K562 (cell line): ENCODE measurements around the gene MAGI2. TPM values are rescaled to one million over a fixed set of nuclear protein-coding genes. Genes with fewer than 3 reads are reported as not detected.

ENCODE experiments used
- ATAC-seq: fragments of 200-7000 bp; cut with Tn5 transposase; 3 replicates; pipeline ENCODE4 v1.9.1; 2020; ENCODE audit warnings: moderate library complexity
- BruUV-seq: library from RNA; stranded (reverse); fragments of 400-500 nt; replicated peaks from 2 replicates; lab custom pipeline; 2021; lab: Mats Ljungman, UMichigan
- CTCF ChIA-PET: fragments of 300-600 bp; formaldehyde crosslinking; extraction: SDS; loops from one replicate; lab custom pipeline; 2021; ENCODE audit warnings: low intra/inter-chr PET ratio; lab: Yijun Ruan, JAX
- POLR2A ChIA-PET: fragments of 300-600, 350-650 bp; sonication (Branson Sonifier 250); formaldehyde crosslinking; extraction: SDS; loops from one replicate; lab custom pipeline; 2021; ENCODE audit warnings: antibody characterized with exemption, inconsistent platforms; lab: Yijun Ruan, JAX
- DNase-seq, 4 experiments: peaks; one replicate each; pipeline versions ENCODE4 v3.0.0 to v3.0.0-alpha.2; 2011 to 2018; ENCODE audit warnings: low spot score in 3 of 4, mixed read lengths in 3 of 4; ENCODE audit errors: extremely low read depth in 1 of 4
- FAIRE-seq: peaks from 2 replicates; lab custom pipeline; 2011; peaks lifted over from hg19 to GRCh38; lab: Jason Lieb, UNC
- H2AFZ ChIP-seq: 2 replicates; pipeline ENCODE4 v1.6.0; 2011; ENCODE audit warnings: low read depth, low read length, control low read depth, inconsistent platforms
- H3K27ac ChIP-seq: fragments of 200-600 bp; 3 replicates; pipeline ENCODE4 v1.8.0; 2011; ENCODE audit warnings: low read depth, mild to moderate bottlenecking, control low read depth, inconsistent platforms, low read length, moderate library complexity, mixed read lengths; ENCODE audit errors: extremely low read depth
- H3K27me3 ChIP-seq, 2 experiments: fragments of 300-600 bp in 1 of 2; 2 replicates in 1 of 2; 3 replicates in 1 of 2; pipeline versions ENCODE4 v1.6.0 to v1.8.0; 2011; ENCODE audit warnings: inconsistent platforms in 2 of 2, low read length in 2 of 2, mild to moderate bottlenecking in 1 of 2, mixed read lengths in 1 of 2, moderate library complexity in 1 of 2; ENCODE audit not compliant: control insufficient read depth in 2 of 2, insufficient read depth in 2 of 2
- H3K36me3 ChIP-seq: fragments of 300-600 bp; 3 replicates; pipeline ENCODE4 v1.8.0; 2011; ENCODE audit warnings: mild to moderate bottlenecking, low read length, inconsistent platforms; ENCODE audit not compliant: control insufficient read depth, insufficient read depth
- H3K4me1 ChIP-seq, 2 experiments: fragments of 200-600 bp in 1 of 2; replicated peaks in 1 of 2; 2 replicates in 1 of 2; 3 replicates in 1 of 2; pipeline versions ENCODE4 v1.5.1 to v1.8.0; 2011; ENCODE audit warnings: inconsistent platforms in 2 of 2, low read length in 2 of 2, mild to moderate bottlenecking in 1 of 2, mixed read lengths in 1 of 2, moderate library complexity in 1 of 2; ENCODE audit not compliant: control insufficient read depth in 2 of 2, insufficient read depth in 2 of 2
- H3K4me2 ChIP-seq: 2 replicates; pipeline ENCODE4 v1.6.1; 2011; ENCODE audit warnings: low read length, control low read depth, inconsistent platforms, mixed read lengths; ENCODE audit not compliant: insufficient read depth
- H3K4me3 ChIP-seq: fragments of 200-600 bp; sonication (generic), shearing (Covaris generic); 2 replicates; pipeline ENCODE4 v1.5.1; 2016; ENCODE audit warnings: control low read depth, inconsistent platforms
- H3K79me2 ChIP-seq: fragments of 200-600 bp; 3 replicates; pipeline ENCODE4 v1.8.0; 2011; ENCODE audit warnings: low read length, inconsistent platforms; ENCODE audit not compliant: control insufficient read depth, insufficient read depth
- H3K9ac ChIP-seq, 2 experiments: 2 replicates each; pipeline versions ENCODE4 v1.6.0 to v1.6.1; 2011; ENCODE audit warnings: low read depth in 2 of 2, low read length in 2 of 2, control low read depth in 1 of 2, inconsistent platforms in 1 of 2, mild to moderate bottlenecking in 1 of 2, mixed read lengths in 1 of 2; ENCODE audit not compliant: insufficient read depth in 1 of 2
- H3K9me1 ChIP-seq: one replicate; pipeline ENCODE4 v1.6.0; 2011; ENCODE audit warnings: inconsistent platforms, mild to moderate bottlenecking, low read length, moderate library complexity; ENCODE audit not compliant: control insufficient read depth, insufficient read depth
- H3K9me3 ChIP-seq: replicated peaks from 2 replicates; pipeline ENCODE4 v1.5.1; 2011; ENCODE audit warnings: low read depth, low read length, inconsistent platforms; ENCODE audit not compliant: control insufficient read depth, insufficient read depth
- H4K20me1 ChIP-seq: replicated peaks from 2 replicates; pipeline ENCODE4 v1.6.1; 2011; ENCODE audit warnings: low read length, inconsistent platforms, mixed read lengths; ENCODE audit not compliant: control insufficient read depth, insufficient read depth
- HCFC1 ChIP-seq: IDR thresholded peaks from 2 replicates; pipeline ENCODE4 v1.6.1; 2012; ENCODE audit warnings: low read depth, low read length, improper control_type of control experiment
- HSF4 ChIP-seq: fragments of 250-450 bp; sonication (Bioruptor Pico); IDR thresholded peaks from 2 replicates; pipeline ENCODE4 v2.1.2; 2022; ENCODE audit warnings: mild to moderate bottlenecking, moderate library complexity, borderline replicate concordance
- JUND ChIP-seq, 2 experiments: IDR thresholded peaks; 2 replicates in 1 of 2; 3 replicates in 1 of 2; pipeline ENCODE4 v1.6.1; 2011; ENCODE audit warnings: borderline replicate concordance in 2 of 2, low read depth in 2 of 2, low read length in 2 of 2, improper control_type of control experiment in 1 of 2, missing biosample characterization in 1 of 2, missing genetic modification characterization in 1 of 2, missing genetic modification reagents in 1 of 2
- MYNN ChIP-seq, 2 experiments: sonication (generic); formaldehyde crosslinking in 1 of 2; IDR thresholded peaks; 2 replicates each; pipeline versions ENCODE4 v1.5.0 to v1.6.1; 2016 to 2020; ENCODE audit warnings: antibody characterized with exemption in 1 of 2, missing genetic modification reagents in 1 of 2
- NELFE ChIP-seq: IDR thresholded peaks from 2 replicates; pipeline ENCODE4 v1.6.1; 2011; ENCODE audit warnings: mild to moderate bottlenecking; ENCODE audit not compliant: insufficient read depth, insufficient read length
- POU5F1 ChIP-seq: fragments of 150-350 bp; IDR thresholded peaks from 2 replicates; pipeline ENCODE4 v1.6.1; 2014; ENCODE audit warnings: borderline replicate concordance, low read length, low read depth, mild to moderate bottlenecking; ENCODE audit not compliant: partially characterized antibody
- RBM15 ChIP-seq: fragments of 200-400 bp; formaldehyde crosslinking; IDR thresholded peaks from 2 replicates; pipeline ENCODE4 v1.6.1; 2018; ENCODE audit warnings: mild to moderate bottlenecking, low read length, moderate library complexity; ENCODE audit not compliant: insufficient read depth
- SETDB1 ChIP-seq: IDR thresholded peaks from one replicate; pipeline ENCODE4 v1.6.1; 2012; ENCODE audit warnings: low read length, control low read depth, inconsistent platforms
- SMAD1 ChIP-seq: fragments of 150-350 bp; IDR thresholded peaks from 2 replicates; pipeline ENCODE4 v1.6.1; 2014; ENCODE audit warnings: low read length, low read depth; ENCODE audit not compliant: partially characterized antibody
- SMARCB1 ChIP-seq: IDR thresholded peaks from 2 replicates; pipeline ENCODE4 v1.6.1; 2011; ENCODE audit warnings: improper control_type of control experiment, low read depth; ENCODE audit not compliant: insufficient read length
- SRSF1 ChIP-seq: fragments of 200-400 bp; formaldehyde crosslinking; IDR thresholded peaks from 2 replicates; pipeline ENCODE4 v1.6.1; 2017; ENCODE audit warnings: mild to moderate bottlenecking, low read depth, low read length, moderate library complexity
- TRIM24 ChIP-seq, 2 experiments: fragments of 450-650 bp; IDR thresholded peaks; 2 replicates each; pipeline ENCODE4 v1.6.1; 2016
- XRCC5 ChIP-seq: fragments of 200-400 bp; formaldehyde crosslinking; IDR thresholded peaks from 2 replicates; pipeline ENCODE4 v1.6.1; 2017; ENCODE audit warnings: low read depth, mild to moderate bottlenecking, low read length
- ZNF586 ChIP-seq: fragments of 450-650 bp; formaldehyde crosslinking; conservative IDR thresholded peaks from 2 replicates; pipeline ENCODE4 v1.4.0; 2020; ENCODE audit warnings: mild to moderate bottlenecking, moderate library complexity
- ZNF644 ChIP-seq: fragments of 200-800 bp; sonication (Bioruptor generic); IDR thresholded peaks from 2 replicates; pipeline ENCODE4 v1.6.1; 2016; ENCODE audit warnings: low read depth, missing genetic modification characterization, missing compliant biosample characterization
- WGBS: fragments of 100-300 bp; shearing (Covaris generic); methylation state at CpG from one replicate; pipeline ENCODE4 v1.1.6; 2016; ENCODE audit warnings: low coverage, mixed read lengths; ENCODE audit not compliant: insufficient coverage; ENCODE audit errors: missing lambda C conversion rate; 5-methylcytosine and 5-hydroxymethylcytosine counted together
- in situ Hi-C: fragments of 300-500 bp; cut with MboI; formaldehyde crosslinking; loops from 4 replicates; pipeline ENCODE4 v1.15.0; 2018; ENCODE audit warnings: inconsistent platforms, mixed read lengths
- intact Hi-C: fragments of 100-400 bp; cut with micrococcal nuclease; formaldehyde crosslinking; loops from 2 replicates; pipeline ENCODE4 v1.14.2; 2022
- polyA plus RNA-seq, 8 experiments: library from polyadenylated mRNA; depleted of rRNA in 4 of 8; stranded (reverse) in 5 of 8; unstranded in 3 of 8; fragments of >200 nt; fragmentation: Nextera tagmentation in 2 of 8; fragmentation: Illumina TruSeq in 1 of 8; extraction: Ambion mirVana in 2 of 8; extraction: Trizol in 1 of 8; gene quantifications; 2 replicates each; pipeline versions ENCODE4 v1.2.1 to v1.2.3, GENCODE V29; 2011 to 2014; ENCODE audit warnings: inconsistent platforms in 1 of 8, missing spikeins in 1 of 8
- total RNA-seq, 7 experiments: library from RNA; depleted of rRNA in 6 of 7; stranded (reverse); fragments of >200 nt in 6 of 7; fragmentation: Illumina TruSeq in 2 of 7; extraction: Trizol in 2 of 7; gene quantifications; 2 replicates each; pipeline versions ENCODE4 v1.2.1 to v1.2.3, GENCODE V29; 2011 to 2021; ENCODE audit warnings: low replicate concordance in 1 of 7
- TF ChIP-seq, protein P1 (sequence below): sonication (generic); formaldehyde crosslinking; IDR thresholded peaks from 2 replicates; pipeline ENCODE4 v1.8.1; 2023; ENCODE audit warnings: mild to moderate bottlenecking, missing genetic modification reagents
- TF ChIP-seq, protein P2 (sequence below): fragments of 200-800 bp; sonication (Bioruptor generic); IDR thresholded peaks from 2 replicates; pipeline ENCODE4 v1.6.1; 2016; ENCODE audit warnings: missing genetic modification characterization, missing compliant biosample characterization

MAGI2 gene
- total and polyA plus RNA-seq, 9 of the 15 experiments (the other 6 are each of a cell fraction or from before 2014, with no cell fraction given) = 0.27 to 1.4 (median 0.70) TPM

DNA sequence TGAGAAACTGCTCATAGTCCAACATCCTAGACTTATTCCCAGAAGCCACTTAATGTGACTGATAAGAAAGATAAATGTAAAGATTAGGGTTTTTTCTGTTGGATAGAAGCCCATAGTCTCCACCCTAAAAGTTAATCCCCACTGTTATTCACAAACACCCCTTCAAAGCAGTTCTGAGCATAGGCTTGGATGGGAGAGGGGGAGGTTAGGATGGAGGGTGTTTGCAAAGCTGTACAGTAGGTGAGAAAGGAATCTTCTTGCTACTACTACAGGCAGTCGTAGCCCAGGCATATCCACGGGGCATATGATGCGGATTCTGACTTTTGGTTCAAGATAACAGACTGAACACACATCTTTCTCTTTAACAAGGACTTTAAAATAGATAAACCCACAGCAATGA lies 1119.0 kb downstream of the MAGI2 start:
- TF ChIP-seq HSF4 = no peak
- no peak for TF ChIP-seq MYNN (IDR thresholded peaks at IDR 0.05)
- no peak for TF ChIP-seq MYNN (CRISPR knock-in tag; IDR thresholded peaks at IDR 0.05)
- no peak for TF ChIP-seq RBM15
- TF ChIP-seq, protein P1, sequence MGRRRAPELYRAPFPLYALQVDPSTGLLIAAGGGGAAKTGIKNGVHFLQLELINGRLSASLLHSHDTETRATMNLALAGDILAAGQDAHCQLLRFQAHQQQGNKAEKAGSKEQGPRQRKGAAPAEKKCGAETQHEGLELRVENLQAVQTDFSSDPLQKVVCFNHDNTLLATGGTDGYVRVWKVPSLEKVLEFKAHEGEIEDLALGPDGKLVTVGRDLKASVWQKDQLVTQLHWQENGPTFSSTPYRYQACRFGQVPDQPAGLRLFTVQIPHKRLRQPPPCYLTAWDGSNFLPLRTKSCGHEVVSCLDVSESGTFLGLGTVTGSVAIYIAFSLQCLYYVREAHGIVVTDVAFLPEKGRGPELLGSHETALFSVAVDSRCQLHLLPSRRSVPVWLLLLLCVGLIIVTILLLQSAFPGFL (CRISPR knock-in tag) = no peak
- TF ChIP-seq SETDB1 = no peak
- TF ChIP-seq ZNF586 (CRISPR knock-in tag) = no peak
- TF ChIP-seq SRSF1 = no peak
- TF ChIP-seq, protein P2, sequence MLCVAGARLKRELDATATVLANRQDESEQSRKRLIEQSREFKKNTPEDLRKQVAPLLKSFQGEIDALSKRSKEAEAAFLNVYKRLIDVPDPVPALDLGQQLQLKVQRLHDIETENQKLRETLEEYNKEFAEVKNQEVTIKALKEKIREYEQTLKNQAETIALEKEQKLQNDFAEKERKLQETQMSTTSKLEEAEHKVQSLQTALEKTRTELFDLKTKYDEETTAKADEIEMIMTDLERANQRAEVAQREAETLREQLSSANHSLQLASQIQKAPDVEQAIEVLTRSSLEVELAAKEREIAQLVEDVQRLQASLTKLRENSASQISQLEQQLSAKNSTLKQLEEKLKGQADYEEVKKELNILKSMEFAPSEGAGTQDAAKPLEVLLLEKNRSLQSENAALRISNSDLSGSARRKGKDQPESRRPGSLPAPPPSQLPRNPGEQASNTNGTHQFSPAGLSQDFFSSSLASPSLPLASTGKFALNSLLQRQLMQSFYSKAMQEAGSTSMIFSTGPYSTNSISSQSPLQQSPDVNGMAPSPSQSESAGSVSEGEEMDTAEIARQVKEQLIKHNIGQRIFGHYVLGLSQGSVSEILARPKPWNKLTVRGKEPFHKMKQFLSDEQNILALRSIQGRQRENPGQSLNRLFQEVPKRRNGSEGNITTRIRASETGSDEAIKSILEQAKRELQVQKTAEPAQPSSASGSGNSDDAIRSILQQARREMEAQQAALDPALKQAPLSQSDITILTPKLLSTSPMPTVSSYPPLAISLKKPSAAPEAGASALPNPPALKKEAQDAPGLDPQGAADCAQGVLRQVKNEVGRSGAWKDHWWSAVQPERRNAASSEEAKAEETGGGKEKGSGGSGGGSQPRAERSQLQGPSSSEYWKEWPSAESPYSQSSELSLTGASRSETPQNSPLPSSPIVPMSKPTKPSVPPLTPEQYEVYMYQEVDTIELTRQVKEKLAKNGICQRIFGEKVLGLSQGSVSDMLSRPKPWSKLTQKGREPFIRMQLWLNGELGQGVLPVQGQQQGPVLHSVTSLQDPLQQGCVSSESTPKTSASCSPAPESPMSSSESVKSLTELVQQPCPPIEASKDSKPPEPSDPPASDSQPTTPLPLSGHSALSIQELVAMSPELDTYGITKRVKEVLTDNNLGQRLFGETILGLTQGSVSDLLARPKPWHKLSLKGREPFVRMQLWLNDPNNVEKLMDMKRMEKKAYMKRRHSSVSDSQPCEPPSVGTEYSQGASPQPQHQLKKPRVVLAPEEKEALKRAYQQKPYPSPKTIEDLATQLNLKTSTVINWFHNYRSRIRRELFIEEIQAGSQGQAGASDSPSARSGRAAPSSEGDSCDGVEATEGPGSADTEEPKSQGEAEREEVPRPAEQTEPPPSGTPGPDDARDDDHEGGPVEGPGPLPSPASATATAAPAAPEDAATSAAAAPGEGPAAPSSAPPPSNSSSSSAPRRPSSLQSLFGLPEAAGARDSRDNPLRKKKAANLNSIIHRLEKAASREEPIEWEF = no peak
- no peak for TF ChIP-seq NELFE
- TF ChIP-seq ZNF644 = no peak
- no peak for TF ChIP-seq SMARCB1
- no peak for TF ChIP-seq XRCC5
- TF ChIP-seq HCFC1 = no peak
- TF ChIP-seq TRIM24 (IDR thresholded peaks at IDR 0.05) = no peak
- no peak for TF ChIP-seq POU5F1
- no peak for TF ChIP-seq JUND (IDR thresholded peaks at IDR 0.05; ENCODE audit: borderline replicate concordance, low read depth, low read length)
- no peak for TF ChIP-seq JUND (tag; IDR thresholded peaks at IDR 0.05; ENCODE audit: borderline replicate concordance, low read depth, low read length)
- no peak for TF ChIP-seq SMAD1
- no peak for ATAC-seq
- no peaks in the 10 kb centered on the region for H3K4me1 ChIP-seq
- no peak overlapping the region for H2AFZ ChIP-seq
- BruUV-seq = no TSS peak
- no peak for DNase-seq
- H3K27ac ChIP-seq = no peak overlapping the region
- no peak for FAIRE-seq
- H3K9me1 ChIP-seq = no peaks in the 10 kb centered on the region
- ChIA-PET POLR2A (no interaction called here), CTCF (no interaction called here)
- H3K36me3 ChIP-seq = no peaks in the 10 kb centered on the region
- no peaks in the 10 kb centered on the region for H3K27me3 ChIP-seq
- in situ Hi-C loops = no loop called here
- H3K9ac ChIP-seq = no peak overlapping the region
- intact Hi-C loops = no loop called here
- H3K79me2 ChIP-seq = no peaks in the 10 kb centered on the region
- no peak overlapping the region for H3K4me2 ChIP-seq
- H3K9me3 ChIP-seq = no peaks in the 10 kb centered on the region
- no peaks in the 10 kb centered on the region for H4K20me1 ChIP-seq
- H3K4me3 ChIP-seq = no peak overlapping the region
- 2% methylated on average over 3 of the region's 3 CpGs for WGBS
